Pancreas (tissue), 10 donors: ENCODE results near the gene SGMS1. TPM values are rescaled to one million over a fixed set of nuclear protein-coding genes. Genes with fewer than 3 reads are reported as not detected.
"Not testable (repeated sequence)": the region's sequence is repeated elsewhere in the genome, so short reads cannot be mapped to it uniquely, and the experiment has no call there.

Experiments used
- ATAC-seq, 4 donors: fragments of 200-7000 bp; cut with Tn5 transposase; one replicate each; pipeline versions ENCODE4 v1.8.0 to v1.9.1; 2020; ENCODE audit warnings: mild to moderate bottlenecking in 4 of 4, moderate library complexity in 4 of 4
- DNase-seq, 6 donors: peaks; one replicate each; pipeline ENCODE4 v3.0.0-alpha.2; 2020
- FAIRE-seq: peaks from 2 replicates; lab custom pipeline; 2012; peaks lifted over from hg19 to GRCh38; lab: Jason Lieb, UNC
- H3K27ac ChIP-seq, 4 donors: fragments of 200-600 bp; sonication (generic); 1 replicate in 3 of 4; 2 replicates in 1 of 4; pipeline versions ENCODE4 v1.5.0 to v1.8.0; 2020
- H3K27me3 ChIP-seq, 4 donors: fragments of 200-600 bp; one replicate each; pipeline ENCODE4 v1.8.0; 2021
- H3K36me3 ChIP-seq, 3 donors: fragments of 200-600 bp; sonication (generic) in 1 of 3; one replicate each; pipeline versions ENCODE4 v1.5.0 to v1.8.0; 2020 to 2021
- H3K4me1 ChIP-seq, 3 donors: fragments of 200-600 bp; one replicate each; pipeline ENCODE4 v1.8.0; 2021
- H3K4me3 ChIP-seq, 4 donors: fragments of 200-600 bp; sonication (generic) in 2 of 4; one replicate each; pipeline versions ENCODE4 v1.5.0 to v1.8.0; 2020 to 2021
- H3K9me3 ChIP-seq, 4 donors: fragments of 200-600 bp; one replicate each; pipeline ENCODE4 v1.8.0; 2021
- CTCF ChIP-seq, 4 donors: fragments of 200-600 bp; sonication (generic) in 3 of 4; IDR thresholded peaks; one replicate each; pipeline versions ENCODE4 v1.5.0 to v1.8.0; 2021; ENCODE audit warnings: antibody characterized with exemption in 4 of 4
- WGBS, 2 donors: extraction: QIAGEN DNeasy Blood & Tissue Kit; methylation state at CpG; one replicate each; pipeline ENCODE4 v1.1.7; 2013; 5-methylcytosine and 5-hydroxymethylcytosine counted together
- intact Hi-C, 3 donors: fragments of 100-400 bp; cut with DNase I; formaldehyde crosslinking; loops; one replicate each; pipeline versions ENCODE4 v1.11.1 to v1.14.2; 2022
- polyA plus RNA-seq, 2 donors: library from polyadenylated mRNA; stranded (reverse); fragments of 200-250 nt; gene quantifications; one replicate each; pipeline ENCODE4 v1.2.3, GENCODE V29; 2013
- total RNA-seq, 6 donors: library from RNA; stranded (reverse); fragmentation: NEBNext Ultra II Directional in 4 of 6; extraction: Animal tissue kit (Norgen Biotek cat#: 25700) in 4 of 6; gene quantifications; one replicate each; pipeline versions ENCODE4 v1.2.1 to v1.2.4, GENCODE V29; 2021 to 2023
- donor health status: healthy with polysubstance abuse.
- donor health status: DM: no; HTN: no; CAD: no; lungs with moderate emphysema.
- donor health status: DM: no; HTN: no; CAD: no.
- donor health status: control.
- donor health status: control.
- donor health status: Bipolar disorder and iron deficiency.
- donor health status: DM: yes; HTN: yes; CAD: no.
- donor health status: DM: no; HTN: no; CAD: no.
- donor health status: DM: no; HTN: no; CAD: no.
- donor health status: DM: yes; HTN: yes; CAD: no.

SGMS1 gene
- total and polyA plus RNA-seq, 8 donors: 4.8 to 21.6 (median 13.2) TPM

GRCh38 chr10:50653142-50653541 lies 29.4 kb upstream of the SGMS1 start:
- H3K4me3 ChIP-seq: no peak overlapping the region
- H3K27ac ChIP-seq: no peak overlapping the region
- TF ChIP-seq CTCF (IDR thresholded peaks at IDR 0.05): peak in 2 of 4 donors; percentile 25 to 36
- H3K36me3 ChIP-seq: no peaks in the 10 kb centered on the region
- no peaks in the 10 kb centered on the region for H3K27me3 ChIP-seq
- no peaks in the 10 kb centered on the region for H3K4me1 ChIP-seq
- DNase-seq (no peak), FAIRE-seq (peak; percentile 17), ATAC-seq (peak; percentile 58 to 84 (median 80))
- no peaks in the 10 kb centered on the region for H3K9me3 ChIP-seq
- WGBS, 2 donors: 1% methylated on average over 3 of the region's 3 CpGs
- intact Hi-C loops: no loop called here

GRCh38 chr10:50651808-50652207 lies 28.1 kb upstream of the SGMS1 start:
- Histone ChIP-seq H3K4me1 (no peaks in the 10 kb centered on the region), H3K4me3 (no peak overlapping the region), H3K36me3 (no peaks in the 10 kb centered on the region), H3K27ac (no peak overlapping the region), H3K9me3 (no peaks in the 10 kb centered on the region), H3K27me3 (no peaks in the 10 kb centered on the region)
- 82 to 91% methylated on average over 2 of the region's 2 CpGs for WGBS, 2 donors
- DNase-seq: no peak
- intact Hi-C loops: no loop called here
- TF ChIP-seq CTCF (IDR thresholded peaks at IDR 0.05): no peak
- no peak for ATAC-seq
- FAIRE-seq: no peak

GRCh38 chr10:50650481-50650880 lies 26.7 kb upstream of the SGMS1 start:
- Histone ChIP-seq H3K36me3 (no peaks in the 10 kb centered on the region), H3K4me3 (no peak overlapping the region), H3K27ac (no peak overlapping the region), H3K4me1 (no peaks in the 10 kb centered on the region), H3K9me3 (no peaks in the 10 kb centered on the region), H3K27me3 (no peaks in the 10 kb centered on the region)
- intact Hi-C loops: no loop called here
- WGBS, 2 donors: 59 to 64% methylated on average over 3 of the region's 3 CpGs
- no peak for TF ChIP-seq CTCF (IDR thresholded peaks at IDR 0.05)
- FAIRE-seq: no peak
- no peak for ATAC-seq
- no peak for DNase-seq

- 35 to 37% methylated on average over 1 of the region's 1 CpG for WGBS, 2 donors
- Histone ChIP-seq H3K36me3 (no peaks in the 10 kb centered on the region), H3K9me3 (no peaks in the 10 kb centered on the region), H3K27ac (no peak overlapping the region), H3K4me3 (no peak overlapping the region), H3K4me1 (no peaks in the 10 kb centered on the region), H3K27me3 (no peaks in the 10 kb centered on the region)
- ATAC-seq: no peak
- no peak for TF ChIP-seq CTCF (IDR thresholded peaks at IDR 0.05)
- no peak for FAIRE-seq
- intact Hi-C loops: no loop called here
- no peak for DNase-seq
Observed at GRCh38 chr10:50648935-50649227, 25.1 kb upstream of the SGMS1 start.

- Histone ChIP-seq H3K27ac (no peak overlapping the region), H3K36me3 (no peaks in the 10 kb centered on the region), H3K9me3 (no peaks in the 10 kb centered on the region), H3K27me3 (no peaks in the 10 kb centered on the region), H3K4me3 (no peak overlapping the region), H3K4me1 (no peaks in the 10 kb centered on the region)
- ATAC-seq: peak in 3 of 4 donors; percentile 51 to 66 (median 56)
- intact Hi-C loops: no loop called here
- TF ChIP-seq CTCF (IDR thresholded peaks at IDR 0.05): no peak
- FAIRE-seq: no peak
- 51 to 55% methylated on average over 7 of the region's 7 CpGs for WGBS, 2 donors
- no peak for DNase-seq
Observed at GRCh38 chr10:50648089-50648934, 24.6 kb upstream of the SGMS1 start.

GRCh38 chr10:50647350-50647749 lies 23.6 kb upstream of the SGMS1 start:
- ATAC-seq, DNase-seq, H3K9me3 ChIP-seq, FAIRE-seq, H3K4me3 ChIP-seq, intact Hi-C loops, H3K27ac ChIP-seq, H3K36me3 ChIP-seq, H3K27me3 ChIP-seq, H3K4me1 ChIP-seq: not testable (repeated sequence)
- WGBS, 2 donors: 95 to 97% methylated on average over 1 of the region's 1 CpG
